Panc1 (cell line): ENCODE measurements around the gene GSC2.

ENCODE experiments used
- POLR2AphosphoS5 ChIP-seq: IDR thresholded peaks from 2 replicates; pipeline ENCODE4 v1.6.1; 2012; ENCODE audit warnings: mild to moderate bottlenecking, low read depth, low read length, moderate library complexity
- TF ChIP-seq, protein P1 (sequence below): fragments of 450-650 bp; IDR thresholded peaks from 2 replicates; pipeline ENCODE4 v1.5.1; 2017; ENCODE audit warnings: mild to moderate bottlenecking

DNA sequence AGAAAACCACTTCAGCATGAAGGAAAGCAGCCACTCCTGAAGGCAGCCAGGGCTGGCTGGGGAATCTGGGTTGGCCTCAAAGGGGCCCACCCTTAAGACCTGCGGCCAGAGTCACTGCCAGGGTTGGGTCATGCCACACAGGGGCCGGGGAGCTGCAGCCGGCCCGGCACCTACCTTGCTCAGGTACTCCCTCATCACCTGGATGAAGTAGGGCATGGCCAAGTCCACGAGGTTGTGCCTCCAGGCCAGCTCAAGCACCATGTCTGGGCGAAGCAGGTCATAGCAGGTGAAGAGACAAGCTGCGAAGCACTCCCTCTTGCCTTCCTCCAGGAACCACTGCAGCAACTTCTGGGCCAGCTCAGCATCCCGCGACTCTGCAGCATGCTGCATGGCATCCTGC is 33.1 kb upstream of the GSC2 start:
- TF ChIP-seq, protein P1, sequence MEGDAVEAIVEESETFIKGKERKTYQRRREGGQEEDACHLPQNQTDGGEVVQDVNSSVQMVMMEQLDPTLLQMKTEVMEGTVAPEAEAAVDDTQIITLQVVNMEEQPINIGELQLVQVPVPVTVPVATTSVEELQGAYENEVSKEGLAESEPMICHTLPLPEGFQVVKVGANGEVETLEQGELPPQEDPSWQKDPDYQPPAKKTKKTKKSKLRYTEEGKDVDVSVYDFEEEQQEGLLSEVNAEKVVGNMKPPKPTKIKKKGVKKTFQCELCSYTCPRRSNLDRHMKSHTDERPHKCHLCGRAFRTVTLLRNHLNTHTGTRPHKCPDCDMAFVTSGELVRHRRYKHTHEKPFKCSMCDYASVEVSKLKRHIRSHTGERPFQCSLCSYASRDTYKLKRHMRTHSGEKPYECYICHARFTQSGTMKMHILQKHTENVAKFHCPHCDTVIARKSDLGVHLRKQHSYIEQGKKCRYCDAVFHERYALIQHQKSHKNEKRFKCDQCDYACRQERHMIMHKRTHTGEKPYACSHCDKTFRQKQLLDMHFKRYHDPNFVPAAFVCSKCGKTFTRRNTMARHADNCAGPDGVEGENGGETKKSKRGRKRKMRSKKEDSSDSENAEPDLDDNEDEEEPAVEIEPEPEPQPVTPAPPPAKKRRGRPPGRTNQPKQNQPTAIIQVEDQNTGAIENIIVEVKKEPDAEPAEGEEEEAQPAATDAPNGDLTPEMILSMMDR, result no peak
- TF ChIP-seq POLR2AphosphoS5, result no peak
